HG03280 (cell line): ENCODE results near the gene LEF1.
A peak's percentile ranks its signal among the peaks of the same experiment; 100 is the strongest.
"Not testable (repeated sequence)": the region's sequence is repeated elsewhere in the genome, so short reads cannot be mapped to it uniquely, and the experiment has no call there.

Source experiments
- ATAC-seq: cut with Tn5 transposase; IDR thresholded peaks from one replicate; pipeline ENCODE4 v1.9.1; 2021; ENCODE audit warnings: mild to moderate bottlenecking, moderate library complexity; ENCODE audit not compliant: unreplicated experiment

LEF1 gene

GRCh38 chr4:108037884-108038283 is 130.8 kb downstream of the LEF1 start:
- no peak for ATAC-seq

GRCh38 chr4:108036213-108036612 is 132.5 kb downstream of the LEF1 start:
- ATAC-seq = peak; percentile 92

GRCh38 chr4:108035691-108036090 is 133.0 kb downstream of the LEF1 start:
- no peak for ATAC-seq

GRCh38 chr4:108034565-108034964 is 134.2 kb downstream of the LEF1 start:
- no peak for ATAC-seq

- no peak for ATAC-seq
Observed at GRCh38 chr4:108033348-108033747, 135.4 kb downstream of the LEF1 start.

GRCh38 chr4:108031427-108032083 is 137.2 kb downstream of the LEF1 start:
- ATAC-seq = no peak

GRCh38 chr4:108030332-108030731 is 138.4 kb downstream of the LEF1 start:
- peak; percentile 99 for ATAC-seq

- ATAC-seq = no peak
Observed at GRCh38 chr4:108029731-108030130, 139.0 kb downstream of the LEF1 start.

- no peak for ATAC-seq
Observed at GRCh38 chr4:108029016-108029720, 139.6 kb downstream of the LEF1 start.

GRCh38 chr4:108024878-108025165 is 143.9 kb downstream of the LEF1 start:
- no peak for ATAC-seq

GRCh38 chr4:108024085-108024877 is 144.5 kb downstream of the LEF1 start:
- ATAC-seq = no peak

GRCh38 chr4:108018884-108019187 is 149.9 kb downstream of the LEF1 start:
- no peak for ATAC-seq

- peak; percentile 79 for ATAC-seq
Observed at GRCh38 chr4:108018040-108018883, 150.5 kb downstream of the LEF1 start.

GRCh38 chr4:108013955-108014354 is 154.8 kb downstream of the LEF1 start:
- no peak for ATAC-seq

GRCh38 chr4:108013327-108013726 is 155.4 kb downstream of the LEF1 start:
- ATAC-seq = no peak

GRCh38 chr4:108012382-108012781 is 156.3 kb downstream of the LEF1 start:
- ATAC-seq = not testable (repeated sequence)

- ATAC-seq = no peak
Observed at GRCh38 chr4:108010167-108010566, 158.6 kb downstream of the LEF1 start.

GRCh38 chr4:108008721-108009120 is 160.0 kb downstream of the LEF1 start:
- no peak for ATAC-seq

- ATAC-seq = no peak
Observed at GRCh38 chr4:108007984-108008383, 160.7 kb downstream of the LEF1 start.

GRCh38 chr4:108006361-108006760 is 162.4 kb downstream of the LEF1 start:
- no peak for ATAC-seq

- ATAC-seq = no peak
Observed at GRCh38 chr4:108005807-108006206, 162.9 kb downstream of the LEF1 start.
